Mesenteric fat pad (tissue), 1 donor: ENCODE data around the gene CDK14. TPM values are rescaled to one million over a fixed set of nuclear protein-coding genes. Genes with fewer than 3 reads are reported as not detected.
"Not testable (repeated sequence)": the region's sequence is repeated elsewhere in the genome, so short reads cannot be mapped to it uniquely, and the experiment has no call there.

Source experiments
- DNase-seq: peaks from one replicate; pipeline ENCODE4 v3.0.0-alpha.2; 2020; ENCODE audit warnings: low spot score
- total RNA-seq: library from RNA; stranded (reverse); fragmentation: NEBNext Ultra II Directional; extraction: Animal tissue kit (Norgen Biotek cat#: 25700); gene quantifications from one replicate; pipeline ENCODE4 v1.2.1, GENCODE V29; 2021
- donor health status: DM: yes; HTN: yes; CAD: no.

CDK14 gene
- total RNA-seq, 1 donor from 2014 or later: 47.2 TPM

- no peak for DNase-seq
Observed at GRCh38 chr7:91137153-91137787, 541.1 kb downstream of the CDK14 start.

DNA sequence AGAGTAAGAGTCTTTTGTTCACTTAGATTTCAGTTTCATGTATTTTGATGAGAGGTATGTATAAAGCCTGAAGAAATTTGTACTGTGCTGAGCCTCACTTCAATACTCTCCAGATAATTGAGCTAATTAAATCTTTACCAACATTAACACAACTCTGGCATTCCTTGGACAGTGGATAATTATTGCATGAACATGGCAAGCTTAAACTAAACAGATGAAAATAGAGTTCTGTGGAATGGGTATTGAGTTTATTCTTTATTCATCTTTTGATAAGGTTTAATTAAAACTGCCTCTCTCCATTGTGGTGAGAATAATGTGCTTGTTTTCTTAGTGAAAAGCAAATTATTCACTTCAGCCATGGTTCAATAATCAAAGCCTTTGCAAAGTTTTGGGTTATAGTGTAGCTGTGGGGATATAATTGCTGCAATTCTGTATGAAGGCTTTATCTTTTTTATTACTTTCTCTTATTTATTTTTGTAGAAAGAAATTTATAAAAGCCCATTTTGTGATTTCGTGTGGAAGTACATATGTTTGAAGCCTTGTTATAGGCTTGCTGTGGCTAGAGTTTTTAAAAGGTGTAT, 541.8 kb downstream of the CDK14 start:
- DNase-seq: no peak

GRCh38 chr7:91140286-91140685, 544.2 kb downstream of the CDK14 start:
- DNase-seq: no peak

DNA sequence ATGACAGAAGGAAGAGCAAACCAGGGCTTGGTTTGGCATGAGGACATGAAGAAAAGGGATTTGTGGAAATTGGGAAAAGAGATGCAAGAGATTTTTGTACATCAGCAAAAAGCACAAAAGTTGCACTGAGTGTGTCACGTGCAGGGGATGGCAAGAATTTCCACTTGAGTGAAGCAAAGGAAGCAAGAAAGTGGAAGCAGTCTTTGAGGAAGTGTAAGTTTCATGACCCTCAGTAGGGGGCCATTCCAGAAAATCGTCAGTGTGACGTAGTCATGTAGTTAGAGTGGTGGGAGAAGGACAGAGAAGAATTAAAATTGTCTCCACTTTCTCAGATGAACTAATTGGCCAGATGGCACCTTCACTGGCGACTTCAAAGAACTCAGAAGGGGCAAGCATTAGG, 544.9 kb downstream of the CDK14 start:
- DNase-seq: no peak

GRCh38 chr7:91142743-91143142, 546.6 kb downstream of the CDK14 start:
- DNase-seq: no peak

DNA sequence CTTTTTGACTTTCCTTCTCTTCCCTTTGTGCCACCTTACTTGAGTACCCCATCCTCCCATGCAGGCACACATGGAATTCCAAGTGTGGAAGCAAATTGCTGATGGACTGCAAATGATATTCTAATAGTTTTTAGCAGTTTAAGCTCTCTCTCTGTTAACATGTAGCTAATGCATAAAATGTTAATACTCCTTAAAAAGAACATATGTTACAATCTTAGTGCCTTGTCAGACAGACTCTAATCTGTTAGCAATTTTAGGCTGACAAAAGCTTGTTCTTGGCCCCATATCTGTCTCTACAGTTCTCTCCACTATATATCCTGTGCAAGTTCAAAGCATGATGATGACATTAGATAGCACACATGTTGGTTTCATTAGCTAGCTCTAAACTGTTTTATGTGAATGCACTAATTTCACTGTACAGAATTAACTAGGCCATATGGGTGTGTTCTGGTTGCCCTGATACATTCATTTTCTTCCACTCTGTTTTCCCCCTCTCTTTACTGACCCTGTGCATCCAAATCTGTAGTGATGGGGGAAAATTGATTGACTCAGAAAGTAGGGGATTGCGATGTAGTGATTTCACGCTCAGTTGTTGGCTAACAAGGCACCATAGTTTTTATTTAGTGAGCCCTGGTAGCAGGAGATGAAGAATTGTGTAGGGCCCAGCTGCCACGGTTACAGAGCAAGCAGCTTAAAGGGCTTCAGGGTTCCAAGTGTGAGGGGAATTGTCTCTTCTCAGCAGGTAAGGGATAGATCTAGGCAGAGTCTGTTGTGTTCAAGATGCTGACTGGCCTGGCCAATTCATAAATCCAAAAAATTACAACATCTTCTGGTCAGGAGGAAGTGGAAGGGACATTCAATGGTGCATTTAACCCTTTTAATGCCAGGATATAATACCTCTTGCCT, 553.5 kb downstream of the CDK14 start:
- no peak for DNase-seq

- no peak for DNase-seq
Observed at GRCh38 chr7:91151916-91152315, 555.8 kb downstream of the CDK14 start.

DNA sequence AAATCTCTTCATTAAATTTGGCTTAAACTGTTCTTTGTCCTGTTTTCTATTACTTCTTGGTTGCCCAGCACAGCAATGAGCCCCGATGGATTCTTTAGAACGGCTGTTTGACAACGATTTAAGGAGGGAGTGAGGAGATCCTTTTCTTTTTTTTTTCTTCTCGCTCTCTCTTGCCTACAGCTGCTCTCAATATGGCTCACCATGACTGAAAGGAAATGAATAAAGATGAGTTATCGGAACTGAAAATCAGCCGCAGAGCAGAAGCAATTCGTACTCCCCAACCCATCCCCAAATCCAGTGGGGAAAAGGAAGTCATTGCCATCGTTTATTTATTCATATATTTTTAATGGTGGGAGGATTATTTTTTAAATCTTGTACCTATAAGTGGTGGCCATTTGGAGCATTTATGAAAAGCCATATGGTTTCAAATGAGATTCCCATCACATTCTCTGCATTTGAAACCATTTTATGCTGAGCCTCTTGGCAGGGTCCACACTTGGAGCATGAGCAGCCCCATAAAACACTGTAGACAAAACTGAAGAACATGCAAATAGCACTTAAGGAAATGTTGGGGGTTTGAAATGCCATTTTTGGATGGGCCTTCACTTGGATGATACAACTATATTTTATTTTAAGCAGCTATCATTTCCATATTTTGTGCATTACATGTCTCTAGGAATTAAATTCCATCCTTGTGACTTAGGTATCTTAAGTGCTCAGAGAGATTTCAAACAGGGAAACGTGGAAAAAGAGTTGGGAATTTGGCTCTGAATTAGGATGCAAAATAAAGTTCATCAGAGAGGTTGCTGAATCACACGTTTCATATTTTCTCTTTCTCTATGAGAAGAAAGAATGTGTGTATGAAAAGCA, 560.4 kb downstream of the CDK14 start:
- DNase-seq: no peak

DNA sequence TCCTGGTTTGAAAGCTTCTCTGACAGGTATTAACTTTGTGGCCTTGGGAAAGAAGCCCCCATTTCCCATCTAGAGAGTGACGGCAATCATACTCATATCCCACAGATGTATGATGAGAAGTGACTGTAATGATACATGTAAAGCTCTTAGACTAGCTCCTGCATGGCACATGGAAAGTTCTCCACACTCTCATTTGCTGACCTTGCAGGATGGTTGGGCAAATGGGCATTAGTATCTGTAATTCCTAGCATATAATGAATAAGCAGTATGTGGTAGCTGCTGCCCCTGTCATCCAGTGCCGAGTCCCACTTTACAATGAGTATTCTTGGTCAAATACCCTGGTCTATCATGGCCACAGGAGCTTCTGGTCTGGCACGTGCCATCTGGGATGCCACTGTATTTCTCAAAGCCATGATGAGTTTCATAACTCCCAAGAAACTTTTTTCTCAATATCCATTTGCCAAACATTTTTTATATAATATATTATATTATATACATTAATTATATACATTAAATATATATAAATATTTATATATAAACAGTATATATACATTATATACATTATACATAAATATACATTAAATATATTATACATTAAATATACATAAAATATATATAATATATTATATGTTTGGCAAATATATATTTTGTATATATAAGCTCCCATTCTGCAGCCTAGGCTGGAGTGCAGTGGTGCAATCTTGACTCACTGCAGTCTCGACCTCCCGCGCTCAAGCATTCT, 561.6 kb downstream of the CDK14 start:
- no peak for DNase-seq

- DNase-seq: no peak
Observed at GRCh38 chr7:91162436-91162835, 566.3 kb downstream of the CDK14 start.

DNA sequence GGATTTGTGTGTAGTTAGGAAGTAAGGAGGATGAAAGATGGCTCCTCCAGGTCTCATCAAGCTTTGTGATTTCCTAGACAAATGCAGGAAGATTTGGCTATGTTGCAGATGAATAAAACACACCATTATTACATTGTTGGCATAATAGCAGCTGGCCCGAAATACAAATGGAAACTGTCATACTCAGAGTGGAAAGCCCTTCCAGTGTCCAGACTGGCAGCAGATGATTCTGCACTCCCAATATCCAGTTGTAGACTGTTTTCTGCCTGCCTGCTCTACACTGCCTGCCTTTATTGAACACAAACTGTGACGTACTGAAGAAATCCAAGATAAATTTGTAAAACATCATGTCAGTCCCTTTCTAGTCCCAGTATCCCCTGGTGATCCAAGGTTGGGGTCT, 568.4 kb downstream of the CDK14 start:
- DNase-seq: no peak

GRCh38 chr7:91165006-91165845, 569.1 kb downstream of the CDK14 start:
- DNase-seq: no peak

GRCh38 chr7:91165846-91166230, 569.7 kb downstream of the CDK14 start:
- no peak for DNase-seq

DNA sequence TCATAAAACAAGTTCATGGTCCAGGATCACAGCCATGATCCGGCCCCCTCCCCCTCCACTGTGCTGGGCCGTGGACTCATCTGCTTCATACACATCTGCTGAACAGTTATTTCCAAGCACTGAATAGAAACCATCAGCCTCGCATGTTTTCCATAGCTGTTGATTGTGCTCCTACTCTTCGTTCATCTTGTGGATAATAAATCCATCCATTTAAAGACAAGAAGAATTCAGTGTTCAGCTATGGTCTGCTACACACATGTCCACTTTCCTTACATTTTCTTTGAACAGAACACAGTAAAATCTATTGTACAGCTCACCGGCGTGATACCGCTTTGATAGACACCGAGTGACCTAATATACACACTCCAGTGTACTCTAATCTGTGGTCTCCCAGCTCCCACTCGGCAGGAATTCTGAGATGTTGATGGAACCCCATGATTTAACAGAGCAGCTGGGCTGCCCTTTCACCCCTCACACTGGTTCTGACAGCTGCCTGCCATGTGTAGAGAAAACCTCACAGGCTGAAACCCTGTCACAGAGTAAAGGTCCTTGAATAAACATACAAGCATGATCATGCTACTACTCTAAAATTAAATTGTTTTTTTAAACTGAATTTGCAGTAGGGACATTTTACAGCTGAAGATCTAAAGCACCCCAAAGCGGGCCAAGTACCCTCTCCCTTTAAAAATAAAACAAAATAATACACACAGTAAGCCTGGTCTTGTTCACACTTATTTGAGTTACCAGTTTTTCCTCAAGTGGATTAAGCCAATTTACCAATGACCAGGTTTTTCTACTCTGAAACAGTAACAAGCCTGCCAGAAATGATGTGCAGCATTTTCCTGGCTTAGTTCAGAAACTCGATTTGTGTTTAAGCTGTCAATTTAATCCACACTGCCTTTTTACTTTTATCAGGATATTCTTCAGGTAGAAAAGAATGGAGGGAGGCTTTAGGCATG, 573.0 kb downstream of the CDK14 start:
- DNase-seq: no peak

- DNase-seq: no peak
Observed at GRCh38 chr7:91169830-91170191, 573.7 kb downstream of the CDK14 start.

- DNase-seq: not testable (repeated sequence)
Observed at GRCh38 chr7:91173265-91173664, 577.1 kb downstream of the CDK14 start.

GRCh38 chr7:91180746-91181145, 584.6 kb downstream of the CDK14 start:
- no peak for DNase-seq

DNA sequence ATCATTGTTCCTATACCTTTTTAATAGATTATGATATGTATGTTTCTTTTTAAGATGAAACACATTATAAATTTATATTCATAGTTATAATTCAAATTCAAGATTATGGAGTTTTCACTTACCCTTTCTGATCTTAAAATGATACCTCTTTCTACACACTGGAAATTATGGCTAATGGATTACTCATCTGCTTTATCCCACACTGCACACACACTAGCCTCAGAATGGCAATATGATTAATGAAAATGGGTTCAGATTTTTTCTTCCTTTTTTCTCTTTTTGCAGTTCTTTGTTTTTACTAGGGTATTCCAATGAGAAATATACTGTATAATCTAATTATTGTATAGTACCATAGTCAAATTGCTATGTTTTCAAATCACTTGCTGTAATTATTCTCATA, 585.8 kb downstream of the CDK14 start:
- no peak for DNase-seq
